Hepatocyte (in vitro differentiated cells): Measurements from ENCODE around the gene STKLD1.

ENCODE experiments used
- CTCF ChIP-seq: fragments of 200-600 bp; sonication (generic); IDR thresholded peaks from 2 replicates; pipeline ENCODE4 v1.5.1; 2016; ENCODE audit warnings: antibody characterized with exemption, mild to moderate bottlenecking; ENCODE audit not compliant: poor library complexity
- EZH2 ChIP-seq: fragments of 200-600 bp; sonication (generic); IDR thresholded peaks from 2 replicates; pipeline ENCODE4 v1.6.1; 2016; ENCODE audit warnings: antibody characterized with exemption, mild to moderate bottlenecking, borderline replicate concordance

- TF ChIP-seq CTCF (no peak), EZH2 (no peak)
Measured at GRCh38 chr9:133332381-133332730, 43.8 kb upstream of the STKLD1 start.
